OCI-LY1 (cell line): ENCODE data around the gene PHF23.

ENCODE experiments used
- H2AFZ ChIP-seq: fragments of 200-600 bp; sonication (generic), shearing (Covaris generic); 2 replicates; pipeline ENCODE4 v1.6.0; 2014; ENCODE audit warnings: antibody characterized with exemption, mild to moderate bottlenecking, low read length
- H3F3A ChIP-seq: fragments of 200-600 bp; sonication (generic), shearing (Covaris generic); 2 replicates; pipeline ENCODE4 v1.6.0; 2014; ENCODE audit warnings: mild to moderate bottlenecking, antibody characterized with exemption, low read length, moderate library complexity; ENCODE audit not compliant: insufficient read depth
- H3K27ac ChIP-seq: fragments of 200-600 bp; sonication (generic); 2 replicates; pipeline ENCODE4 v1.5.1; 2014; ENCODE audit warnings: low read length, mixed run types, mild to moderate bottlenecking, low read depth; ENCODE audit not compliant: poor library complexity, severe bottlenecking
- H3K27me3 ChIP-seq: fragments of 200-600 bp; sonication (generic); 2 replicates; pipeline ENCODE4 v1.6.0; 2014; ENCODE audit warnings: antibody characterized with exemption, mild to moderate bottlenecking, low read length, moderate library complexity; ENCODE audit not compliant: insufficient read depth
- H3K36me3 ChIP-seq: fragments of 200-600 bp; sonication (generic); 2 replicates; pipeline ENCODE4 v1.6.1; 2014; ENCODE audit warnings: mild to moderate bottlenecking, antibody characterized with exemption, low read length, moderate library complexity, mixed read lengths; ENCODE audit not compliant: insufficient read depth
- H3K4me1 ChIP-seq: fragments of 200-600 bp; sonication (generic); 2 replicates; pipeline ENCODE4 v1.5.1; 2014; ENCODE audit warnings: mild to moderate bottlenecking, low read length, moderate library complexity; ENCODE audit not compliant: insufficient read depth, severe bottlenecking
- H3K4me2 ChIP-seq: fragments of 200-600 bp; sonication (generic), shearing (Covaris generic); 2 replicates; pipeline ENCODE4 v1.6.1; 2014; ENCODE audit warnings: low read length
- H3K4me3 ChIP-seq: fragments of 200-600 bp; sonication (generic); 2 replicates; pipeline ENCODE4 v1.5.1; 2014; ENCODE audit warnings: low read length, low read depth, mild to moderate bottlenecking, mixed read lengths; ENCODE audit not compliant: poor library complexity, severe bottlenecking
- H3K79me2 ChIP-seq: fragments of 200-600 bp; shearing (Covaris generic); 2 replicates; pipeline ENCODE4 v1.6.1; 2016; ENCODE audit warnings: mixed run types, low read length, mixed read lengths; ENCODE audit not compliant: insufficient read depth
- H3K9ac ChIP-seq: fragments of 200-600 bp; sonication (generic), shearing (Covaris generic); 2 replicates; pipeline ENCODE4 v1.6.1; 2014; ENCODE audit warnings: mild to moderate bottlenecking, low read length, mixed read lengths
- H3K9me2 ChIP-seq: fragments of 200-600 bp; sonication (generic), shearing (Covaris generic); 2 replicates; pipeline ENCODE4 v1.6.1; 2014; ENCODE audit warnings: low read depth, mild to moderate bottlenecking, low read length, mixed read lengths
- H3K9me3 ChIP-seq: fragments of 200-600 bp; shearing (Covaris generic); 2 replicates; pipeline ENCODE4 v1.6.1; 2014; ENCODE audit warnings: low read length, mixed read lengths
- H4K20me1 ChIP-seq: fragments of 200-600 bp; sonication (generic), shearing (Covaris generic); 2 replicates; pipeline ENCODE4 v1.6.0; 2016; ENCODE audit warnings: mild to moderate bottlenecking, low read length; ENCODE audit not compliant: insufficient read depth
- CTCF ChIP-seq: fragments of 200-600 bp; sonication (generic), shearing (Covaris generic); IDR thresholded peaks from 2 replicates; pipeline ENCODE4 v1.5.1; 2017; ENCODE audit warnings: mild to moderate bottlenecking, antibody characterized with exemption, low read length, moderate library complexity, mixed read lengths
- EZH2 ChIP-seq: fragments of 200-600 bp; sonication (generic), shearing (Covaris generic); IDR thresholded peaks from 2 replicates; pipeline ENCODE4 v1.8.0; 2017; ENCODE audit warnings: borderline replicate concordance, mixed run types, mild to moderate bottlenecking, antibody characterized with exemption, low read length, moderate library complexity, mixed read lengths

PHF23 gene

GRCh38 chr17:7214300-7215135 is 24.7 kb downstream of the PHF23 start:
- Histone ChIP-seq H3K27me3 (no peaks in the 10 kb centered on the region), H3K9me2 (no peaks in the 10 kb centered on the region), H3K9ac (no peak overlapping the region), H3F3A (no peaks in the 10 kb centered on the region), H3K36me3 (no peaks in the 10 kb centered on the region), H3K4me1 (peaks cover 30% of the 10 kb centered on the region), H3K4me2 (peak overlapping the region; percentile 63), H3K4me3 (peak overlapping the region; percentile 49), H3K27ac (no peak overlapping the region), H3K79me2 (no peaks in the 10 kb centered on the region), H4K20me1 (no peaks in the 10 kb centered on the region), H3K9me3 (no peaks in the 10 kb centered on the region), H2AFZ (no peak overlapping the region)
- TF ChIP-seq CTCF (peak; percentile 47), EZH2 (no peak)

- TF ChIP-seq CTCF (peak; percentile 63), EZH2 (no peak)
- Histone ChIP-seq H3K79me2 (no peaks in the 10 kb centered on the region), H3F3A (no peaks in the 10 kb centered on the region), H3K4me3 (peak overlapping the region; percentile 49), H3K4me2 (peak overlapping the region; percentile 57), H4K20me1 (no peaks in the 10 kb centered on the region), H2AFZ (no peak overlapping the region), H3K36me3 (no peaks in the 10 kb centered on the region), H3K27ac (no peak overlapping the region), H3K4me1 (peaks cover 24% of the 10 kb centered on the region), H3K27me3 (no peaks in the 10 kb centered on the region), H3K9me3 (no peaks in the 10 kb centered on the region), H3K9ac (no peak overlapping the region), H3K9me2 (no peaks in the 10 kb centered on the region)
Measured at GRCh38 chr17:7213895-7214299, 25.4 kb downstream of the PHF23 start.

- TF ChIP-seq EZH2 (no peak), CTCF (no peak)
- Histone ChIP-seq H4K20me1 (no peaks in the 10 kb centered on the region), H3K36me3 (no peaks in the 10 kb centered on the region), H3K27me3 (no peaks in the 10 kb centered on the region), H3K9me2 (no peaks in the 10 kb centered on the region), H3K4me2 (no peak overlapping the region), H3K4me3 (no peak overlapping the region), H3K4me1 (peaks cover 14% of the 10 kb centered on the region), H3K27ac (no peak overlapping the region), H3K9ac (no peak overlapping the region), H3F3A (no peaks in the 10 kb centered on the region), H3K79me2 (no peaks in the 10 kb centered on the region), H2AFZ (no peak overlapping the region), H3K9me3 (no peaks in the 10 kb centered on the region)
Measured at GRCh38 chr17:7211491-7212273, 27.6 kb downstream of the PHF23 start.
